Heart left ventricle (tissue), 16 donors: ENCODE results near the gene MKNK1. TPM values are rescaled to one million over a fixed set of nuclear protein-coding genes. Genes with fewer than 3 reads are reported as not detected.

Experiments
- ATAC-seq, 4 donors: fragments of 200-7000 bp; cut with Tn5 transposase; one replicate each; pipeline ENCODE4 v1.9.1; 2020 to 2022; ENCODE audit warnings: moderate library complexity in 4 of 4, mild to moderate bottlenecking in 3 of 4, moderate number of reproducible peaks in 1 of 4
- DNase-seq, 5 donors: peaks; one replicate each; pipeline ENCODE4 v3.0.0-alpha.2; 2020
- H3K27ac ChIP-seq, 12 donors: fragments of 200-600 bp; sonication (generic) in 4 of 12; one replicate each; pipeline versions ENCODE4 v1.5.0 to v1.8.0; 2016 to 2022; ENCODE audit warnings: mild to moderate bottlenecking in 2 of 12
- H3K27me3 ChIP-seq, 9 donors: fragments of 200-600 bp; sonication (generic) in 2 of 9; one replicate each; pipeline versions ENCODE4 v1.5.1 to v1.8.0; 2016 to 2022; ENCODE audit warnings: mild to moderate bottlenecking in 3 of 9
- H3K36me3 ChIP-seq, 9 donors: fragments of 200-600 bp; sonication (generic) in 2 of 9; one replicate each; pipeline versions ENCODE4 v1.5.0 to v1.8.0; 2018 to 2022; ENCODE audit warnings: mild to moderate bottlenecking in 2 of 9
- H3K4me1 ChIP-seq, 12 donors: fragments of 200-600 bp; sonication (generic) in 4 of 12; one replicate each; pipeline versions ENCODE4 v1.5.0 to v1.8.0; 2016 to 2022; ENCODE audit warnings: mild to moderate bottlenecking in 3 of 12
- H3K4me3 ChIP-seq, 12 donors: fragments of 200-600 bp; sonication (generic) in 4 of 12; one replicate each; pipeline versions ENCODE4 v1.5.0 to v1.8.0; 2017 to 2022; ENCODE audit warnings: mild to moderate bottlenecking in 9 of 12, moderate library complexity in 4 of 12
- H3K9me3 ChIP-seq, 12 donors: fragments of 200-600 bp; sonication (generic) in 4 of 12; one replicate each; pipeline versions ENCODE4 v1.5.0 to v1.8.0; 2016 to 2022; ENCODE audit warnings: mild to moderate bottlenecking in 1 of 12
- CTCF ChIP-seq, 12 donors: fragments of 200-600 bp; sonication (generic) in 4 of 12; IDR thresholded peaks; one replicate each; pipeline versions ENCODE4 v1.5.0 to v1.8.0; 2018 to 2022; ENCODE audit warnings: antibody characterized with exemption in 12 of 12, mild to moderate bottlenecking in 5 of 12
- POLR2A ChIP-seq, 2 donors: fragments of 450-650 bp; IDR thresholded peaks; one replicate each; pipeline ENCODE4 v1.6.1; 2017; ENCODE audit warnings: antibody characterized with exemption in 2 of 2, mild to moderate bottlenecking in 2 of 2, moderate library complexity in 2 of 2
- WGBS, 4 donors: extraction: QIAGEN DNeasy Blood & Tissue Kit in 2 of 4; methylation state at CpG; one replicate each; pipeline versions ENCODE4 v1.1.5 to v1.1.7; 2013 to 2018; 5-methylcytosine and 5-hydroxymethylcytosine counted together
- intact Hi-C, 10 donors: fragments of 100-400 bp; cut with DNase I; formaldehyde crosslinking; loops; one replicate each; pipeline versions ENCODE4 v1.11.1 to v1.14.2; 2022
- polyA plus RNA-seq, 2 donors: library from polyadenylated mRNA; stranded (reverse); fragments of 200-250 nt; gene quantifications; one replicate each; pipeline ENCODE4 v1.2.3, GENCODE V29; 2013
- total RNA-seq, 9 donors: library from RNA; depleted of rRNA in 2 of 9; stranded (reverse); fragments of >200 nt in 2 of 9; fragmentation: NEBNext Ultra II Directional in 3 of 9; extraction: Animal tissue kit (Norgen Biotek cat#: 25700) in 3 of 9; gene quantifications; one replicate each; pipeline versions ENCODE4 v1.1.0 to v1.2.4, GENCODE V29; 2016 to 2023
- donor health status: ischemic (EF 13 %, LVEDD 7.1; RV severe dilation, severe dysfunction).
- donor health status: healthy with polysubstance abuse.
- donor health status: DM: no; HTN: yes; CAD: no.
- donor health status: DM: no; HTN: no; CAD: no.
- donor health status: ischemic (EF 25% LVEDD 6.9; RV normal size, moderate dysfunction).
- donor health status: ischemic (EF 25% LVEDD 5.7; RV mildly dilated, moderate dysfunction).
- donor health status: healthy.
- donor health status: DM: yes; HTN: yes; CAD: no.
- donor health status: ischemic (EF 35%, LVEDD 5.7; RV mildly dilated, moderate dysfunction).
- donor health status: nonischemic (EF 11% LVEDD 7.7; RV severe dilation, severe dysfunction).
- donor health status: DM: yes; HTN: yes; CAD: no.
- donor health status: PGD.
- donor health status: ischemic (EF 29% LVEDD 5.4; RV normal size, mild dysfunction).
- donor health status: nonischemic (EF 23%, LVEDD 6.1; RV moderate dilation, normal function).

Gene MKNK1
- total and polyA plus RNA-seq, 11 donors = 23.1 to 77.6 (median 35.3) TPM

- Histone ChIP-seq H3K27ac (peak overlapping the region in 9 of 12 donors; percentile 11 to 56 (median 31)), H3K36me3 (peaks cover 0 to 48% (median 34%) of the 10 kb centered on the region in 9 donors), H3K4me3 (no peak overlapping the region), H3K27me3 (no peaks in the 10 kb centered on the region), H3K4me1 (peaks cover 0 to 64% (median 44%) of the 10 kb centered on the region in 12 donors), H3K9me3 (no peaks in the 10 kb centered on the region)
- 57 to 77% (median 65%) methylated on average over 7 of the region's 7 CpGs for WGBS, 4 donors
- ATAC-seq = peak in 3 of 4 donors; percentile 8 to 42 (median 17)
- TF ChIP-seq POLR2A (IDR thresholded peaks at IDR 0.05) = no peak
- TF ChIP-seq CTCF (IDR thresholded peaks at IDR 0.05) = no peak
- DNase-seq = peak in 4 of 5 donors; percentile 40 to 72 (median 52)
- intact Hi-C loops = no loop called here
Observed at GRCh38 chr1:46607345-46608130, 3.5 kb upstream of the MKNK1 start.

GRCh38 chr1:46606255-46606965 is 2.3 kb upstream of the MKNK1 start:
- H3K4me3 ChIP-seq = no peak overlapping the region
- 80 to 100% (median 94%) methylated on average over 2 of the region's 2 CpGs for WGBS, 4 donors
- H3K27me3 ChIP-seq = no peaks in the 10 kb centered on the region

GRCh38 chr1:46605232-46605631 is 1.2 kb upstream of the MKNK1 start:
- 71 to 88% (median 81%) methylated on average over 2 of the region's 2 CpGs for WGBS, 4 donors
- no peak for TF ChIP-seq CTCF (IDR thresholded peaks at IDR 0.05)
- TF ChIP-seq POLR2A (IDR thresholded peaks at IDR 0.05) = no peak
- peak overlapping the region in 1 of 12 donors; percentile 89 for H3K27ac ChIP-seq
- ATAC-seq (no peak), DNase-seq (no peak)
- no peak overlapping the region for H3K4me3 ChIP-seq
- no peaks in the 10 kb centered on the region for H3K27me3 ChIP-seq
- peaks cover 0 to 67% (median 48%) of the 10 kb centered on the region in 12 donors for H3K4me1 ChIP-seq
- H3K36me3 ChIP-seq = peaks cover 0 to 25% (median 23%) of the 10 kb centered on the region in 9 donors
- H3K9me3 ChIP-seq = no peaks in the 10 kb centered on the region
- intact Hi-C loops = no loop called here

More at GRCh38 chr1:46606255-46606965, 2.3 kb upstream of the MKNK1 start:
- Histone ChIP-seq H3K36me3 (peaks cover 0 to 37% (median 31%) of the 10 kb centered on the region in 9 donors), H3K9me3 (no peaks in the 10 kb centered on the region), H3K4me1 (peaks cover 0 to 64% (median 44%) of the 10 kb centered on the region in 12 donors), H3K27ac (peak overlapping the region in 4 of 12 donors; percentile 30 to 55 (median 36))
- ATAC-seq (no peak), DNase-seq (no peak)
- TF ChIP-seq CTCF (IDR thresholded peaks at IDR 0.05) = no peak
- TF ChIP-seq POLR2A (IDR thresholded peaks at IDR 0.05) = no peak
- intact Hi-C loops = no loop called here

- peak overlapping the region; percentile 66 to 99 (median 82) for H3K4me3 ChIP-seq
- H3K9me3 ChIP-seq = no peaks in the 10 kb centered on the region
- intact Hi-C loops = loop anchor here in 1 of 10 donors (5.0 kb wide), 1 partner anchor 51 kb away; the partner anchor contains the start of gene KNCN
- 0 to 1% (median 0%) methylated on average over 2 of the region's 2 CpGs for WGBS, 4 donors
- TF ChIP-seq CTCF (IDR thresholded peaks at IDR 0.05) = no peak
- no peak for TF ChIP-seq POLR2A (IDR thresholded peaks at IDR 0.05)
- DNase-seq (no peak), ATAC-seq (peak in 2 of 4 donors; percentile 6 to 12)
- peaks cover 0 to 8% (median 5%) of the 10 kb centered on the region in 9 donors for H3K36me3 ChIP-seq
- H3K27ac ChIP-seq = peak overlapping the region; percentile 49 to 91 (median 80)
- no peaks in the 10 kb centered on the region for H3K27me3 ChIP-seq
- peaks cover 0 to 82% (median 56%) of the 10 kb centered on the region in 12 donors for H3K4me1 ChIP-seq
Observed at GRCh38 chr1:46603481-46603857, 599 bp downstream of the MKNK1 start.
